ENCODE data around the gene PCCB.
"Not testable (repeated sequence)": the region's sequence is repeated elsewhere in the genome, so short reads cannot be mapped to it uniquely, and the experiment has no call there.

PCCB gene

DNA sequence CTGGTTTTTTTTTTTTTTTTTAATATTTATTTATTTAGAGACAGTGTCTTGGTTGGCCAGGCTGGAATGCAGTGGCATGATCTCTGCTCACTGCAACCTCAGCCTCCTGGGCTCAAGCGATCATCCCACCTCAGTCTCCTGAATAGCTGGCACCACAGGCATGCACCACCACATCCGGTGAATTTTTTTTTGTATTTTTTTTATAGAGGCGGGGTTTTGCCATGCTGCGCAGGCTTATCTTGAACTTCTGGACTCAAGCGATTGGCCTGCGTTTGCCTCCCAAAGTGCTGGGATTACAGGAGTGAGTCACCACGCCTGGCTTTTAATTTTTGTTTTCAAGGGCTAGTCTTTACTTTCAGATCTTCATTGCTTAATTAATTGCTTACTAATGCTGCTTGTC, 13.1 kb downstream of the PCCB start:
- no peak for DNase-seq

DNA sequence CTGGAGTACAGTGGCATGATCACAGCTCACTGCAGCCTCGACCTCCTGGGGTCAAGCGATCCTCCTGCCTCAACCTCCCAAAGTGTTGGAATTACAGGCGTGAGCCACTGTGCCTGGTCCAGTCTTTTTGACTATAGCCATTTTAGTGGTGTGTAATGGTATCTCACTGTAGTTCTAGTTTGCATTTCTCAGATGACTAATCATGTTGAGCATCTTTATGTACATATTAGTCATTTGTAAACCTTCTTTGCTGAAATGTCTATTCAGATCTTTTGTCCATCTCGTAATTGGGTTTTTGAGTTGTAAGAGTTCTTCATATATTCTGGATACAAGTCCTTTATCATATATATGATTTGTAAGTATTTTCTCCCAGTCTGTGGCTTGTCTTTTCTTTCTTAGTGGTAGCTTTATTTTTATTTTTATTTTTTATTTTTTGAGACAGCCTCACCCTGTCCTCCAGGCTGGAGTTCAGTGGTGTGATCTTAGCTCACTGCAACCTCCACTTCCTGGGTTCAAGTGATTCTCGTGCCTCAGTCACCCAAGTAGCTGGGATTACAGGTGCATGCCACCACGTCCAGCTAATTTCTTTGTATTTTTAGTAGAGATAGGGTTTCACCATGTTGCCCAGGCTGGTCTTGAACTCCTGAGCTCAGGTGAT, 16.5 kb downstream of the PCCB start:
- DNase-seq = not testable (repeated sequence)

DNA sequence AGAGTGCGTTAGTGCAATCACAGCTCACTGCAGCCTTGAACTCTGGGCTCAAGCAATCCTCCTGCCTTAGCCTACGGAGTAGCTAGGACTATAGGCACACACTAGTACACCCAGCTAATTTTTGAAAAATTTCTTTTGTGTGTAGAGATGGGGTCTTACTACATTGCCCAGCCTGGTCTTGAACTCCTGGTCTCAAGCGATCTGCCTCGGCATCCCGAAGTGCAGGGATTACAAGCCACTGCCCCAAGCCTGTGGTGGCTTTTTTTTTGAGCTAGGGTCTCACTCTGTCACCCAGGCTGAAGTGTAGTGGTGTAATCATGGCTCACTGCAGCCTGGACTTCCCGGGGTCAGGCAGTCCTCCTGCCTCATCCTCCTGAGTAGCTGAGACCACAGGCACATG, 17.1 kb downstream of the PCCB start:
- DNase-seq = no peak

DNA sequence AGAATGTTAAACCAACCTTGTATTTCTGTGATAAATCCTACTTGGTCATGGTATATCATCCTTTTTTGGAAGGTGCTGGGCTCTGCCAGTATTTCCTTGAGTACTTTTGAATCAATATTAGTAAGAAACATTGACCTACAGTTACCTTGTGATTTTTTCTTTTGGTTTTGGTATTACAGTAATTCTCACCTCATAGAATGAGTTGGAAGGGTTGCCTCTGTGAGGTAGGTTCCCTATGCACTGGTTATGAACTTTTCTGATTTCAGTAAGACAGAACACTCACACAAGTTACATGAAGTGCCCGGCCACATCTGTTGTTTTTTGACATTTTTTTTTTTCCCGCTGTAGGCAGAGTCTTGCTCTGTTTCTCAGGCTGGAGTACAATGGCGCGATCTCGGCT, 20.0 kb downstream of the PCCB start:
- DNase-seq = no peak

DNA sequence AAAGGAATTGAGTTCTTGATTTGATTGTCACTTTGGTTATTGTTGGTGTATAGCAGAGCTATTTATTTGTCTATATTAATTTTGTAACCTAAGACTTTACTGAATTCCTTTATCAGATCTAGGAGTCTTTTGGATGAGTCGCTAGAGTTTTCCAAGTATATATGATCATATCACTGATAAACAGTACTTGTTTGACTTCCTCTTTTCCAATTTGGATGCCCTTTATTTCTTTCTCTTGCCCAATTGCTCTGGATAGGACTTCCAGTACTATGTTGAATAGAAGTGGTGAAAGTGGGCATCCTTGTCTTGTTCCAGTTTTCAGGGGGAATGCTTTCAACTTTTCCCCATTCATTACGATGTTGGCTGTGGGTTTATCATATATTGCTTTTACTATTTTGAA, 21.5 kb downstream of the PCCB start:
- DNase-seq = not testable (repeated sequence)

DNA sequence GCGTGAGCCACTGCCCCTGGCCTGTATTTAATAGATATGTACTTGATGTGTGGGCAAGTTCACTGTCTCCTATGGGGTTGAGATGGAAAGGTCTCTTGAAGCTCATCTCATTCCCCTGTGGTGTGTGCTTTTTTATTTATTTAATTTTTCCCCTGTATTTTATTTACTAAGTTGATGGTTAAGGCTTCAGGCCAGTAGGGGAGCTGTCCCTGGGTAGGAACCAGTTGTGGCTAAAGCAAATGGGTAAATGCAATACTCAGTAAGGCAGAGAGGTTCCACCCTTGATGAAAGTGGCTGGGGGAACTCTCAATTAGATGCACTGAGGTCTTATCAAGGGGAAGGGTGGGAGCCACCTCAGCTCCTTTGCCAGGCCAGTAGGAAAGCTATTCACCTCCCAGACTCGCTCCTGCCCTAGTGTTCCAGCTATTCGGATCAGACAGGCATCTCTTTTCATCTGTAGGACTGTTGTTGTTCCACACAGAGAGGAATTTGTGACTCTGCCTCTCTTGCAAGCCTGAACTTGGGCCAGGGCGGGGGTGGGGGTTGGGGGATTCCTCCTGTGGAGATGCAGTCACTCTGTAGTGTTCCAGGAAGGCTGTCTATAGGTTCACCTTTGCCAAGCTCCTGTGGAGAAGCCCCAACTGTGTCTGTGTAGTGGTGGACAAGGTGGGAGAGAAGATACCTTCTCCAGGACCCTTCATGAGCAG, 26.1 kb downstream of the PCCB start:
- DNase-seq = no peak

DNA sequence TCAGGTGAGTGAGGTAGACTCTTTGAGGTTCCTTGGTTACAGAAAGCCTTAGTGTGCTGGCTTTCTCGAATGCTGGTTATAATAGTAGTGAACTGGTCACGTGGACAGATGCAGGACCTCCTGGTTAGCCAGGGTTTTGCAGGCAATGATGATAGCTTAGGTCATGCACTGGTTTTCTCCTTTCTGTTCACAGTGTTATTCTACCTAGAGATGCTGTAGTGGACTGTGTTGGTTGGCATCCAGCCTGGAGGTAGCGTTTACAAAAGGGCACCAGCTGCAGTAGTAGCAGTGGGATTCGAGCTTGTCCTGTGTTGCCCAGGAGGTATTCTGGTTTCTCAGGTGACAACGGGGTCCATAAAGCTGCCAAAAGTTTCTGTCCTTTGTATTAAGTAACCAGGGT, 27.0 kb downstream of the PCCB start:
- no peak for DNase-seq

DNA sequence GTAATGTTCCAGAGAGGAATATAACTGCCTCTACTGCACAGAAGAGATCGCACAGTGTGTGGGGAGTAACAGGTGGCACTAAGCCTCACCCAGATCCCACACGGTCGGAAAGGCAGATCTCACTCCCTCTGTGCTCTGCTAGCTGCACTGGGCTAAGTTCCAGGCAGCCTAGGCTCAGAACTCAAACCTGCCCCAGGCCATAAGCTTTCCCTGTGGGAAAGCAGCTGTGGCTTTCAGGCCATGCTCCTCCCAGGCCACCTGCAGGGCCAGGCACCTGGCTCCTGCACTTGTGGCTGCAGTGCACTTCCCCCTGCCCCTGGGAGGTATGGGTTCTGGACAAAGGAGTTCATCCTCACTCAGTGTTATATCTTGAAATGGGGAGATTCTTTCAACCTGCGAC, 27.5 kb downstream of the PCCB start:
- DNase-seq = peak; percentile 21

DNA sequence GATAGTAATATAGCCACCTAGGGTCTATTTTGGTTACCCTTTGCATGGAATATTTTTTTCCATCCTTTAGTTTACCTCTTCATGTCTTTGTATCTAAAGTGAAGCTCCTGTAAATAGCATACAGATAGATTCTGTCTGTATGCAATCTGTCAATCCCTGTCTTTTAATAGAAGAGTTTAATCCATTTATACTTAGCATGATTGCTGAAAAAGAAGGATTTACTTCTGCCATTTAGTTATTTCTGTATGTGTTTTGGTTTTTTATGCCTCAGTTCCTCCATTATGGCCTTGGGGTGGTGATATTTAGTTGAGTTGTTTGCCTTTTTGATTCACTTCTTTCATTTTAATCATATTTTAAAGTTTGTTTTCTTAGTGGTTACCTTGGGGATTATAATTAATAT, 29.0 kb downstream of the PCCB start:
- no peak for DNase-seq

DNA sequence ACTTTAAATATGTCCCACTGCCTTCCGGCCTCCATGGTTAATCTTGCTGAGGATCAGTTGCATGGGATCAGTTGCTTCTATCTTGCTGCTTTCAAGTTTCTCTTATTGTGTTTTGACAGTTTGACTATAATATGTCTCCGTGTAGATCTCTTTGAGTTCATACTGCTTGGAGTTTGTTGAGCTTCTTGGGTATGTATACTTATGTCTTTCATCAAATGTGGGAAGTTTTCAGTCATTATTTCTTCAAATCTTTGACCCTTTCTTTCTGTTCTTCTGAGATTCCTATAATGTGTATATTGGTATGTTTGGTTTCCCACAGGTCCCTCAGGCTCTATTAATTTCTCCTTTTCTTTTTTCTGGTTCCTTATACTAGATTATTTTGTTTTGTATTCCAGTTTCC, 30.8 kb downstream of the PCCB start:
- DNase-seq = no peak

DNA sequence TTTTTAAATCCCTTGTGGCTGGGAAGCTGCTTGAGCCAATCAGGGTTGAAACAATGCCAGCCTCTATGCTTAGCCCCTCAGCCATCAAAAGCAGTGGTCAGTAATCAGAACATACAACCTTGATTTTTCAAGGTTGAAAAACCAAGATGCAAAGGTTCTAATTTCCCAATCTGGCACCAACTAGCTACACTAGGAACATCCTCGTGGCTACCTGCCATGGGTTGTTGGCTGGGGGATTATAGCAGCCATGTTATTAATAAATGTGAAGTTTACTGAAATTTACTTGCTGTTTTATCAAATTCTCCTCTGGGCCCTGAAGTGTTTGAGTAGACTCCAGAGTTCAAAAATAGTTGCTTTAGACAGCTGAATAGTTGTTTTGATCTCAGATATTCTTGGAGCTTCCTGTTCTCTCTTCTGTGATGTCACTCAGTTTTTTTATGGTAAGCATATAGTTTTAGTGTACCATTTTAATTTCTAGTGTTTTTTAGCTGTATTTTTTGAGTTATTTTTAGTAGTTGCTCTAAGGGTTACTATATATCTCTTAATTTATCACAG, 31.9 kb downstream of the PCCB start:
- DNase-seq = no peak

DNA sequence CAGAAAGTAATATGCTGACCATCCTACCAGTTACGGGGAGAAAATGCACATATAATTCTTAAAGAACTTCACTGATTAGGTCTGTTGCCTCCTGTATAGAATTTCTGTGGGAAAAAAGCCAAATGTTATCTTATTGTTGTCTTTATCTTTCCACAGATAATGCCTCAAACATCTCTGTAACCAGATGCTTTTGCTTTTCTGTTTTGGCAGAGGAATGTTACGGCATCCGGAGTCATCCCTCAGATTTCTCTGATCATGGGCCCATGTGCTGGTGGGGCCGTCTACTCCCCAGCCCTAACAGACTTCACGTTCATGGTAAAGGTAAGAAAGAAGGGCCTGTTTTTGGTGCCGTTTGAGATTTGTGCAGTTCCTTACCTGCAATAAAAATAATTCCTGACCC, 33.5 kb downstream of the PCCB start:
- DNase-seq = no peak

DNA sequence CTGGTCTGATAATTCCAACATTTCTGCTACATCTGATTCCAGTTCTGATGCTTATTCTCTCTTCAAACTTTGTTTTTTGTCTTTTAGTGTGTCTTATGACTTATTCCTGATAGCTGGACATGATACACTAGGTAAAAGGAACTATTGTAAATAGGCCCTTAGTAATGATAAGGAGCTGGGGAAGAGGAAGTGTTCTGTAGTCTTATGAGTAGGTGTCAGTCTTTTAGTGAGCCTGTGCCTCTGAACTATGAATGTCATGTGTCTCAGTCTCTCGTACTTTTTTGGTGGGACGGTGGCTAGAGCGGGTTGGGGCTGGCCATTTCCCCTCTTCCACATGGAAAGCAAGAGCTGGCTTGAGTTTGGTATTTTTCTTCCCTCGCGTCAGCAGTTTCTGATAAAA, 41.2 kb downstream of the PCCB start:
- no peak for DNase-seq

DNA sequence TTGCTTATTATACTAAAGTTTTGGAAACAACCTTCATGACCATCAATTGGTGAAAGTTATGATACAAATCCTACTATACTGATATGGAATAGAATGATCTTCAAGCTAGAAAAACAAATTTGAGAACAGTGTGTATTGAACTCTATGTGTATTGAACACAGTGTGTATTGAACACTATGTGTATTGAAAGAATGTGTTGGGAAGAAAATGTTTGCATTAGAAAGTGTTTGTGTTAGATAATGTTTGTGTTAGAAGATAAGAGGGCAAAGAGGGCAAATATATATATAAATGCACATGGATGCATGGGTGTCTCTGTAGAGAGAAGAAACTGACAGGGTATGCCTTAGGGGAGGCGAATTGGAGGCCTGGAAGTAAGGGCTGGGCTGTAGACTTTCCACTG, 42.4 kb downstream of the PCCB start:
- no peak for DNase-seq

DNA sequence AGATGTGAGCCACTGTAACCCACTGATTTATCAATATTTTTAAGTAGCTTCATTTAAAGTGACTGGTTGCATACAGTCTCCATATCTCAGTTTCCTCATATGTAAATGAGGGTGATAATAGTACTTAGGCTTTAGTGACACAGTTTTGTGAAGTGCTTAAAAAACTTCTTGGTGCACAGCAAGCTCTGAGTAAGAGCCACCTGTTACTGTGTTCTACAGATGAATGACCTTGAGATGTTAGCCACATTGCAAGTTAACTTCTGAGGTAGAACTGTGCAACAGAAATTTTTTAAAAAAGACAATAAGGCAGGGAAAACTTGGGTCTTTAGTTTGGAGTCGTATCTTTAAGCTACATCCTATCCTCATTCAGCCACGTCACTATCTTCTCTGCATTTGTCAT, 43.1 kb downstream of the PCCB start:
- DNase-seq = no peak

DNA sequence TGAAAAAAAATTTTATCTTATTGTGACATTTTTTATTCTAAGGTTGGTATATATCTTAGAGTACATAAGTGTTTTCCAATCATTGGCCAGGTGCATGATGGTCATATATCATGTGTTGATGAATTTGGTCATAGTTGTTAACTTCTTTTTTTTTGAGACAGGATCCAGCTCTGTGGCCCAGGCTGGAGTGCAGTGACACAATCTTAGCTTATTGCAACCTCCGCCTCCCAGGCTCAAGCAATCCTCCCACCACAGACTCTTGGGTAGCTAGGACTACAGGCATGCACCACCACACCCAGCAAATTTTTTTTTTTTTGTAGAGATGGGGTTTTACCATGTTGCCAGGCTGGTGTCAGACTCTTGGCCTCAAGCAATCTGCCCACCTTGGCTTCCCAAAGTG, 44.0 kb downstream of the PCCB start:
- no peak for DNase-seq

DNA sequence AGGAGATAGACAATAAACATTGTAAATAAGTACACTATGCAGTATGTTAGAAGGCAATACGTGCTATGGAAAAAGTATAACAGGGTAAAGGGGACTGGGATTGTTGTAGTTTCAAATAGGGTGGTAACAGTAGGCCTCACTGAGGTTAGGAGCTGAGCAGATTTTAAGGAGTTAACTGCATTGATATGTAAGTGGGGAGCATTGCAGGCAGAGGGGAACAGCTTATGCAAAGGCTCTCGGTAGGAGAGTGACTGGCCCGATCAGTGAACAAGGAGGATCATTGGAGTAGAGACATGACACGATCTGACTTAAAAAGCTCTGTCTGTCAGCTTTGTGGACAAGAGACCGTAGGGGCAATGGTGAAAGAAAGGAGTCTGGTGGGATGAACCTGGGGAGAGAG, 46.8 kb downstream of the PCCB start:
- no peak for DNase-seq

DNA sequence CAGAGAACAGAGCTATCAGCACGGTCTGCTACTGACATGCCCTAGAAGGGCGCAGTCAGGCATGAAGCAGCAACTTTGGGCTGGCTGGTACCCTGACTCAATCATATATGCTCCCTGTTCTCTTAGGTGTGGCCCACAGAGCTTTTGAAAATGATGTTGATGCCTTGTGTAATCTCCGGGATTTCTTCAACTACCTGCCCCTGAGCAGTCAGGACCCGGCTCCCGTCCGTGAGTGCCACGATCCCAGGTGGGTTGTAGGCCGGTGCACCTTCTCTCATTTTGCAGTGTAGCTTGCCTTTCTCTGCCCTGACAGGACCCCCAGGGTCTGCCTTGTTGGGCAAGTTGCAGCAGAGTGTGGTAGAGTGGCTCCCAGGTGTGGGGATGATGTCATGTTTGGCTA, 47.7 kb downstream of the PCCB start:
- no peak for DNase-seq

DNA sequence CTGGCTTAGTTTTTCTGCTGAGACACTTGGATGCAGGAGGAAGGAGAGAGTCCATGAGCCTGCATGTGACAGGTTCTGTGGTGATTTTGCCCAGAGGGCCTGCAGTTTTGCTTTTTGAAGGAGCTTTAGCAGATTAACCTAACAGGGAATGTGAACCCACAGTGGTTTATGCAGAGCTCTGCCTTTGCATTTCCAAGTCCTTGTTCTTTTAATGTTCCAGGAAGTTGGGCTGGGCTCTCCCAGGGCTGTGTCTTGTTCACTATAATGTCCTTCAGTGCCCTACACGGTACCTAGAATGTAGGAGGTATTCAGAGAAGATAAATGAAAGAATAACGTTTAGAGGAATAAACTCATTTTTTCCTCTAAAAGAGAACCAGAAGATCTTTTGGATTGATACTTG, 50.3 kb downstream of the PCCB start:
- no peak for DNase-seq

DNA sequence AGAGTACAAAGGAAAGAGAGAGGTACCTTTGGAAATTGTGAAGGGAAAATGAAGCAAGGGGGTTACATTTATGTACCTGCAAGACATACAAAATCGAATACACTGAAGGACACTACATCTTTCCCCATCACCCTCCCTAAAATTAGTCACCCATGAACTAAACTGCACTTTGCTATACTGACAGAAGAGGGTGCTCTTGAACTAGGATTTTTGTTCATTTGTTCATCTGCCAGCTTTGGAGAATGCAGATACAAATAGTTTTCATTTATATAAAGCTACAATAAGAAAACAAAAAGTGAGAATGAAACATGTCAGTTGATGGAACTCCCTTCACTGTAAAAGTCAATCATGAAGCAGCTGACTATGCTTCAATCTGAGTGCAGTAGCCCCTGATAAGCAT, 55.7 kb downstream of the PCCB start:
- no peak for DNase-seq

DNA sequence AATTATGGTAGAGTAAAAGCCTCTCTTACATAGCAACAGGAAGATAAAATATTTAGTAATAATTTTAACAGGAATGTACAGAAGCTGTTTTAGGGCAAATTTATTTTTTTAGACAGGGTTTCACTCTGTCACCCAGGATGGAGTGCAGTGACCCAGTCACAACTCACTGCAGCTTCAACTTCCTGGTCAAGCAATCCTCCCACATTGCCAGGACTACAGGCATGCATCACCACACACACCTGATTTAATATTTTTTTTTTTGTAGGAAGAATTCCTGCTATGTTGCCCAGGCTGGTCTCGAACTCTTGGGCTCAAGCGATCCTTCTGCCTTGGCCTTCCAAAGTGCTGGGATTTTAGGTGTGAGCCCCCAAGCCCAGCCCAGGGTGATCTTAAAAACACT, 61.1 kb downstream of the PCCB start:
- DNase-seq = no peak

DNA sequence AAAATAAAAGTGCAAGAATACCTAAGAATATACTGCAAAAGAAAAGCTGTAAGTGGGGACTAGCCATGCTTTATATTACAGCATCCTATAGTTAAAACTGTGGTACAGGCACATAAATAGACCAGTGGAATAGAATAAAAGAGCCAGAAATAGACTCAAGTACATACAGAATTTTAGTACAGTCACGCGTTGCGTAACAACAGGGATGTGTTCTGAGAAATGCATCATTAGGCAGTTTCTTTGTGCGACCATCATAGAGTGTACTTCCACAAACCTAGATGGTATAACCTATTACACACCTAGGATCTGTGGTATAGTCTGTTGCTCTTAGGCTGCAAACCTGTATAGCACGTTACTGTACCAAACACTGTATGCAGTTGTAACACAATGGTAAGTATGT, 61.8 kb downstream of the PCCB start:
- no peak for DNase-seq

DNA sequence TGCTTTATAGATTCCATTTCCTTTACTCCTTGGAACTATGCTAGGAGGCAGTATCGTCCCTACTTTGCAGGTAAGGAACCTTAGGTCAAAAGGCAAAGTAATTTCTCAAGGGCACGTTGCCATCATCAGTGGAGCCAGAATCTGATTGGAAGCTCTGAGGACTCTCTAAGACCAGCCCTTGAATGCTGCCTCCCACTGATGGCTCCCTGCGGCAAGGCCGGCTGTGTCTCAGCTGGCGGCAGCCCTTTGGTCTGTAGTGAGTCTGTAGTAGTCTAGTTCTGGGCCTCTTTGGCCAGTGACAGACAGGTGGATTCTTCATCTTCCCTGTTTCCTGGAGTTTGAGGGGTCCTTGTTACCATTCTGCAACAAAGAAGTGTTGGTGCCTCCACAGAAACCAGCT, 76.2 kb downstream of the PCCB start:
- DNase-seq = no peak

DNA sequence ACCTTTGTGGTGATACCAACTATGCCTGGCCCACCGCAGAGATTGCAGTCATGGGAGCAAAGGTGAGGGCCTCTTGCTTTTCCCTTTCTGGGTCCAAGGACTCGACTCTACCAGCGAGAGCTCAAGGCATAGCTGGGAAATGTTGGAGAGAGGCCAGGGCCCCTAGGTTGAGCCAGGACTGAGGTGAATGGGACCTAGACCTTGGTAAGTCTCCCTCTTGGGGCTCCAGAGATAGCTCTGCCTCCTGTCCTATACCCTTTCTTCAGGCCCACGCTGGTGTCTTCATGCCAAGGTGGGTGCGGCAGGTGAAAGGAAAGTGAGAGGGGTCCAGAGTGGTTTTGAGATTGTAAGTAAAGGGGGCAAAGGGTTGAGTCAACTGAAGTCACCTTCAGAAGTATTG, 77.5 kb downstream of the PCCB start:
- no peak for DNase-seq

DNA sequence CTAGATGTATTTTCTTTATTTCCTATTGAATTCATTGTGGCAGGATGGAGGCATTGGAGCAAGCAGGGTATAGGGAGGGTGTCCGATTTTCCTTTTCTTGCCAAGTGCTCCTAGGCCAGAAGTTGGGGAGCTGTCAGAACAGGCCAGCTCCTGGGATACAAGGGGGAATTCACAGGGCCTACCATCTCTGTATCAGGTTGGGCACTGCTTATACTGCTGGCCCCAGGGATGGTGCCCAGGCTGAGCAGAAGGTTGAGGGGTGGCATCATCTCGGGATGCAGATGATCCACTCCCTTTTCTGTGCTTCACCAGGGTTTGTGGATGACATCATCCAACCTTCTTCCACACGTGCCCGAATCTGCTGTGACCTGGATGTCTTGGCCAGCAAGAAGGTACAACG, 79.5 kb downstream of the PCCB start:
- DNase-seq = no peak

Data from NCI-H1417 treated with DMSO at 0.1 percent for 48 hours (cell line).